Mammary epithelial cell (primary cell): Measurements from ENCODE around the gene GNG13.
"Not testable (repeated sequence)": the region's sequence is repeated elsewhere in the genome, so short reads cannot be mapped to it uniquely, and the experiment has no call there.

Source experiments
- CTCF ChIP-seq, 2 donors: IDR thresholded peaks in 1 of 2; conservative IDR thresholded peaks in 1 of 2; 2 replicates each; pipeline ENCODE4 v1.5.1; 2011 to 2012; ENCODE audit warnings: inconsistent platforms in 2 of 2, low read length in 2 of 2, mild to moderate bottlenecking in 2 of 2, control low read depth in 1 of 2, low read depth in 1 of 2; ENCODE audit not compliant: insufficient read depth in 1 of 2; ENCODE audit errors: extremely low read depth in 1 of 2
- EZH2 ChIP-seq: IDR thresholded peaks from 2 replicates; pipeline ENCODE4 v1.6.1; 2012; ENCODE audit warnings: low read length, inconsistent platforms, borderline replicate concordance

- TF ChIP-seq CTCF (conservative IDR thresholded peaks at IDR 0.05 in 1 of 2, IDR thresholded peaks at IDR 0.05 in 1 of 2; ENCODE audit: extremely low read depth in 1 of 2, insufficient read depth in 1 of 2, low read depth in 1 of 2, low read length in 2 of 2); EZH2: not testable (repeated sequence)
Measured at GRCh38 chr16:820044-820408, 19.5 kb upstream of the GNG13 start.
